Mesenchymal stem cell (in vitro differentiated cells and primary cell): ENCODE data around the gene PXDN.
"Not testable (repeated sequence)": the region's sequence is repeated elsewhere in the genome, so short reads cannot be mapped to it uniquely, and the experiment has no call there.

Source experiments
- DNase-seq: peaks from one replicate; pipeline ENCODE4 v3.0.0-alpha.2; 2013
- H2AFZ ChIP-seq: one replicate; pipeline ENCODE4 v1.6.1; 2013; ENCODE audit warnings: low read depth, mild to moderate bottlenecking, control low read depth, inconsistent platforms, low read length, moderate library complexity
- H2AK5ac ChIP-seq: 2 replicates; pipeline ENCODE4 v1.6.1; 2013; ENCODE audit warnings: low read length, moderate library complexity, mild to moderate bottlenecking, inconsistent platforms; ENCODE audit not compliant: severe bottlenecking
- H2BK120ac ChIP-seq: one replicate; pipeline ENCODE4 v1.6.1; 2013; ENCODE audit warnings: low read depth, mild to moderate bottlenecking, inconsistent platforms, low read length, moderate library complexity
- H2BK12ac ChIP-seq, 2 experiments: one replicate each; pipeline ENCODE4 v1.6.1; 2013; ENCODE audit warnings: inconsistent platforms in 2 of 2, low read length in 2 of 2, mild to moderate bottlenecking in 2 of 2, moderate library complexity in 2 of 2, control low read depth in 1 of 2
- H2BK15ac ChIP-seq: one replicate; pipeline ENCODE4 v1.6.1; 2013; ENCODE audit warnings: mild to moderate bottlenecking, low read depth, inconsistent platforms; ENCODE audit not compliant: poor library complexity, severe bottlenecking
- H2BK5ac ChIP-seq: 2 replicates; pipeline ENCODE4 v1.6.1; 2013; ENCODE audit warnings: low read depth, mild to moderate bottlenecking, low read length, control low read depth, inconsistent platforms; ENCODE audit not compliant: poor library complexity, severe bottlenecking
- H3K14ac ChIP-seq, 2 experiments: one replicate each; pipeline ENCODE4 v1.6.1; 2013; ENCODE audit warnings: inconsistent platforms in 2 of 2, low read length in 2 of 2, control low read depth in 1 of 2, mild to moderate bottlenecking in 1 of 2, moderate library complexity in 1 of 2
- H3K18ac ChIP-seq, 2 experiments: one replicate each; pipeline ENCODE4 v1.6.1; 2013; ENCODE audit warnings: inconsistent platforms in 2 of 2, low read length in 2 of 2, control low read depth in 1 of 2, low read depth in 1 of 2, mild to moderate bottlenecking in 1 of 2
- H3K23ac ChIP-seq, 2 experiments: one replicate each; pipeline ENCODE4 v1.6.1; 2013; ENCODE audit warnings: inconsistent platforms in 2 of 2, low read length in 2 of 2, mild to moderate bottlenecking in 2 of 2, moderate library complexity in 2 of 2, control low read depth in 1 of 2
- H3K27ac ChIP-seq: 2 replicates; pipeline ENCODE4 v1.5.1; 2013; ENCODE audit warnings: mild to moderate bottlenecking, moderate library complexity, low read length, control low read depth, inconsistent platforms; ENCODE audit not compliant: poor library complexity, severe bottlenecking
- H3K27me3 ChIP-seq, 2 experiments: 2 replicates each; pipeline versions ENCODE4 v1.6.1 to v1.7.0; 2013; ENCODE audit warnings: low read length in 2 of 2, mild to moderate bottlenecking in 2 of 2, moderate library complexity in 2 of 2, control low read depth in 1 of 2, inconsistent platforms in 1 of 2; ENCODE audit not compliant: control insufficient read depth in 1 of 2, insufficient read depth in 1 of 2
- H3K36me3 ChIP-seq, 2 experiments: 2 replicates each; pipeline versions ENCODE4 v1.6.1 to v1.7.0; 2013; ENCODE audit warnings: low read length in 2 of 2, control low read depth in 1 of 2, inconsistent platforms in 1 of 2, low read depth in 1 of 2, mild to moderate bottlenecking in 1 of 2; ENCODE audit not compliant: insufficient read depth in 2 of 2, control insufficient read depth in 1 of 2
- H3K4ac ChIP-seq, 2 experiments: one replicate each; pipeline ENCODE4 v1.6.1; 2013; ENCODE audit warnings: inconsistent platforms in 2 of 2, low read length in 2 of 2, mild to moderate bottlenecking in 2 of 2, moderate library complexity in 2 of 2, control low read depth in 1 of 2, low read depth in 1 of 2
- H3K4me1 ChIP-seq: 2 replicates; pipeline ENCODE4 v1.6.1; 2013; ENCODE audit warnings: low read depth, low read length, control low read depth; ENCODE audit not compliant: control insufficient read depth, insufficient read depth
- H3K4me2 ChIP-seq: 2 replicates; pipeline ENCODE4 v1.6.1; 2013; ENCODE audit warnings: low read length, mild to moderate bottlenecking, inconsistent platforms; ENCODE audit not compliant: poor library complexity, severe bottlenecking
- H3K4me3 ChIP-seq, 2 experiments: 2 replicates each; pipeline versions ENCODE4 v1.5.1 to v1.7.0; 2013; ENCODE audit warnings: low read length in 2 of 2, mild to moderate bottlenecking in 2 of 2, control low read depth in 1 of 2, low read depth in 1 of 2; ENCODE audit not compliant: insufficient read depth in 1 of 2
- H3K79me1 ChIP-seq: replicated peaks from 2 replicates; pipeline ENCODE4 v1.6.1; 2013; ENCODE audit warnings: mild to moderate bottlenecking, control low read depth, low read length, inconsistent platforms; ENCODE audit not compliant: poor library complexity, severe bottlenecking
- H3K9ac ChIP-seq: 2 replicates; pipeline ENCODE4 v1.7.0; 2013; ENCODE audit warnings: mild to moderate bottlenecking, low read length, moderate library complexity
- H3K9me3 ChIP-seq: 2 replicates; pipeline ENCODE4 v1.7.0; 2013; ENCODE audit warnings: mild to moderate bottlenecking, low read length; ENCODE audit not compliant: control insufficient read depth
- H4K8ac ChIP-seq: one replicate; pipeline ENCODE4 v1.6.1; 2013; ENCODE audit warnings: inconsistent platforms, mild to moderate bottlenecking, low read length, moderate library complexity
- H4K91ac ChIP-seq: one replicate; pipeline ENCODE4 v1.6.1; 2013; ENCODE audit warnings: mild to moderate bottlenecking, low read length, inconsistent platforms
- WGBS: methylation state at CpG from one replicate; pipeline ENCODE4 v1.1.7; 2013; ENCODE audit warnings: mixed read lengths; 5-methylcytosine and 5-hydroxymethylcytosine counted together

PXDN gene

DNA sequence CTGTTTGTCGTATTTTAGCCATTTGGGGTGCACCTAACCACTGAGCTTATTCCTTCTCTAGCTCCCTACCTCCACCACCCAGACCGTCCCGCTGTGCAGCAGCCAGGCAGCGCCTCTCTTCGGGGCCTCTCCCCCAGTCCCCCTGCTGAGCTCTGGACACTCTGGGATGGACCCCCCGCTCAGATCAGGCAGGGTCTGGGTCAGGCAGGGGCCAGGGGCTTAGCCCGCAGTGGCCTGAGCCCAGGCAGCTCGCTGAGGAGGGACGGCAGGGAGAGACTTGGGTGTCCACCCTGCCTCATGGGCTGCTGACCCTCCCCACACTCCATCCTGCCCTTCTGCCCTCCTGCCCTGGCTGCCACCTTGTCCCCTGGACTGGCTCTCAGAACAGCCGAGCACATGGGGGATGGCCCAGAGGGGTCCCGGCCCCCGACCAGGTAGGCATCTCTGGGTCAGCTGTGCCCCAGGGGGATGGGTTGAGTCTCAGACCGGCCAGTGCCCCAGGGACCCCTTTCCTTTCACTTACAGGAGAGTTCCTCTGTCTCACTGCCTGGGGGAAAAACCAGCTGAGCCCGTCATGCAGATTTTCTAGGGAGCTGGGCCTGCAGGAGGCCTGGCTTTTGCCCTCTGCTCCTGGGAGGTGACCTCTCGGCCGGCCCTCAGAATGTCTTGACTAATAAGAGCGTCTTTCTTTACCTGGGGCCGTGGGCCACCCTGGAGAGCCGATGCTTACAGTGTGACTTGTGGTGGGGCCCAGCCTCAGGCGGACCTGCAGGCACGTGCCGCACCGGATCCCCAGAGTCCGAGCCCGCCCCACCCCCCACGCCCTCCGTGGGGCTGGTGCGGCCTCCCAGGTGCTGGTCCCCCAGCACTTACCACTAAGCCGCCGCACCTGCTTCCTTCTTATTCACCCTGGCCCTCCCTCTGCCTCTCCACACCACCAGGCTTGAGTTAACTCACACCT, 22.8 kb upstream of the PXDN start:
- 74% methylated on average over 30 of the region's 30 CpGs for WGBS
- H2AFZ ChIP-seq = no peak overlapping the region
- H4K91ac ChIP-seq = no peak overlapping the region
- no peak overlapping the region for H2BK5ac ChIP-seq
- H3K36me3 ChIP-seq = no peaks in the 10 kb centered on the region
- H3K27me3 ChIP-seq = peaks cover 0 to 30% of the 10 kb centered on the region in 2 experiments
- H3K79me1 ChIP-seq = no peaks in the 10 kb centered on the region
- H3K4ac ChIP-seq = no peak overlapping the region
- H3K14ac ChIP-seq = no peak overlapping the region
- no peak overlapping the region for H3K4me2 ChIP-seq
- H3K27ac ChIP-seq = no peak overlapping the region
- no peak overlapping the region for H3K18ac ChIP-seq
- no peak overlapping the region for H2BK15ac ChIP-seq
- H2BK12ac ChIP-seq = no peak overlapping the region
- no peak for DNase-seq
- no peak overlapping the region for H3K4me3 ChIP-seq
- H3K9ac ChIP-seq = no peak overlapping the region
- no peak overlapping the region for H4K8ac ChIP-seq
- no peaks in the 10 kb centered on the region for H3K9me3 ChIP-seq
- H3K4me1 ChIP-seq = peaks cover 3% of the 10 kb centered on the region
- peak overlapping the region in 1 of 2 experiments; percentile 70 for H3K23ac ChIP-seq
- H2AK5ac ChIP-seq = no peak overlapping the region
- no peak overlapping the region for H2BK120ac ChIP-seq

DNA sequence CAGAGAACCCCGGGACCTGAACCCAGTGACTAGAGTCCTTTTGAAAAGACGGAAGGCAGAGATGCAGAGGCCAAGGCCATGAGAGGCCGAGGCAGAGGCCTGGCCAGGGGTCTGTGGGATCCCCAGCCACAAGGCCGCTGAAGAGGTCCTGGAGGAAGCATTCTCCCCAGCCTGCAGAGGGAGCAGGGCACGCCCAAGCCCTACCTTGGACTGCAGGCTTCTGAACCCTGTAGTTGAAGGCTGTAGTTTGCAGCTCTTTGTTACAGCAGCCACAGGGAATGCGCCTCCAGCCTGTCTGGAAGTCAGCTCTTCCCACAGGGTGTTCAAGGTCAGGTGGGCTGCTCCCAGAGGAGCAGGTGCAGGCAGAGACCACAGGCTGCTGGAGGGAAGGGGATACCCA, 22.1 kb upstream of the PXDN start:
- no peaks in the 10 kb centered on the region for H3K36me3 ChIP-seq
- no peak overlapping the region for H3K23ac ChIP-seq
- H2AFZ ChIP-seq = no peak overlapping the region
- peaks cover 3% of the 10 kb centered on the region for H3K4me1 ChIP-seq
- H3K9me3 ChIP-seq = no peaks in the 10 kb centered on the region
- no peaks in the 10 kb centered on the region for H3K79me1 ChIP-seq
- no peak overlapping the region for H3K4me2 ChIP-seq
- no peak for DNase-seq
- H3K27me3 ChIP-seq = peaks cover 0 to 30% of the 10 kb centered on the region in 2 experiments
- H2BK120ac ChIP-seq = no peak overlapping the region
- no peak overlapping the region for H3K9ac ChIP-seq
- no peak overlapping the region for H3K18ac ChIP-seq
- no peak overlapping the region for H3K14ac ChIP-seq
- H2BK12ac ChIP-seq = no peak overlapping the region
- H2BK5ac ChIP-seq = no peak overlapping the region
- no peak overlapping the region for H3K4ac ChIP-seq
- H4K91ac ChIP-seq = no peak overlapping the region
- 63% methylated on average over 6 of the region's 6 CpGs for WGBS
- no peak overlapping the region for H3K27ac ChIP-seq
- no peak overlapping the region for H2BK15ac ChIP-seq
- no peak overlapping the region for H3K4me3 ChIP-seq
- no peak overlapping the region for H2AK5ac ChIP-seq
- no peak overlapping the region for H4K8ac ChIP-seq

DNA sequence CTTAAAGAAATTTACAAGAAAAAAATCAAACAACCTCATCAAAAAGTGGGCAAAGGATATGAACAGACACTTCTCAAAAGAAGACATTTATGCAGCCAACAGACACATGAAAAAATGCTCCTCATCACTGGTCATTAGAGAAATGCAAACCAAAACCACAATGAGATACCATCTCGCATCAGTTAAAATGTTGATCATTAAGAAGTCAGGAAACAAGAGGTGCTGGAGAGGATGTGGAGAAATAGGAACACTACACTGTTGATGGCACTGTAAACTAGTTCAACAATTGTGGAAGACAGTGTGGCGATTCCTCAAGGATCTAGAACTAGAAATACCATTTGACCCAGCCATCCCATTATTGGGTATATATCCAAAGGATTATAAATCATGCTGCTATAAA, 20.9 kb upstream of the PXDN start:
- H3K9ac ChIP-seq = not testable (repeated sequence)

DNA sequence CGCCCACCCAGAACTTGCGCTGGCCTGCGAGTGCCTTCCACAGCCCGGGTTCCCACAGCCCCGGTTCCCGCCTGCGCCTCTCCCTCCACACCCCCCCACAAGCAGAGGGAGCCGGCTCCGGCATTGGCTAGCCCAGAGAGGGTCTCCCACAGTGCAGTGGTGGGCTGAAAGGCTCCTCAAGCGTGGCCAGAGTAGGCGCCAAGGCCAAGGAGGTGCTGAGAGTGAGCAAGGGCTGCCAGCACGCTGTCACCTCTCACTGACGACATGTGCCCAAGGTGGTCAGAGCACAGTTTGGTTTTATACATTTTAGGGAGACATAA, 15.3 kb upstream of the PXDN start:
- no peak overlapping the region for H3K23ac ChIP-seq
- no peak overlapping the region for H3K4me2 ChIP-seq
- H3K9me3 ChIP-seq = no peaks in the 10 kb centered on the region
- H3K14ac ChIP-seq = no peak overlapping the region
- no peak overlapping the region for H2BK12ac ChIP-seq
- no peak overlapping the region for H4K8ac ChIP-seq
- no peaks in the 10 kb centered on the region for H3K4me1 ChIP-seq
- no peak overlapping the region for H3K9ac ChIP-seq
- no peaks in the 10 kb centered on the region for H3K36me3 ChIP-seq
- no peak overlapping the region for H2AFZ ChIP-seq
- H3K4ac ChIP-seq = no peak overlapping the region
- DNase-seq = no peak
- H4K91ac ChIP-seq = no peak overlapping the region
- no peak overlapping the region for H3K18ac ChIP-seq
- WGBS = 89% methylated on average over 12 of the region's 13 CpGs
- no peak overlapping the region for H2AK5ac ChIP-seq
- no peak overlapping the region for H3K4me3 ChIP-seq
- no peak overlapping the region for H2BK5ac ChIP-seq
- H3K27ac ChIP-seq = no peak overlapping the region
- no peak overlapping the region for H2BK120ac ChIP-seq
- H3K79me1 ChIP-seq = no peaks in the 10 kb centered on the region
- peaks cover 0 to 35% of the 10 kb centered on the region in 2 experiments for H3K27me3 ChIP-seq
- H2BK15ac ChIP-seq = no peak overlapping the region

More for the DNA sequence above, 20.9 kb upstream of the PXDN start:
- not testable (repeated sequence) for H3K79me1 ChIP-seq, H2BK5ac ChIP-seq, H3K4ac ChIP-seq, H3K36me3 ChIP-seq, H4K8ac ChIP-seq, H2AFZ ChIP-seq, H3K4me1 ChIP-seq, H3K18ac ChIP-seq, H2BK12ac ChIP-seq, H3K4me2 ChIP-seq, H2BK120ac ChIP-seq, H3K9me3 ChIP-seq, H3K4me3 ChIP-seq, DNase-seq, H2AK5ac ChIP-seq, H3K14ac ChIP-seq, H3K27ac ChIP-seq, H2BK15ac ChIP-seq, H4K91ac ChIP-seq, H3K23ac ChIP-seq
- WGBS = 100% methylated on average over 1 of the region's 2 CpGs
- peaks cover 0 to 27% of the 10 kb centered on the region in 2 experiments for H3K27me3 ChIP-seq
